ENCODE measurements around the gene MBIP.

The MBIP gene

DNA sequence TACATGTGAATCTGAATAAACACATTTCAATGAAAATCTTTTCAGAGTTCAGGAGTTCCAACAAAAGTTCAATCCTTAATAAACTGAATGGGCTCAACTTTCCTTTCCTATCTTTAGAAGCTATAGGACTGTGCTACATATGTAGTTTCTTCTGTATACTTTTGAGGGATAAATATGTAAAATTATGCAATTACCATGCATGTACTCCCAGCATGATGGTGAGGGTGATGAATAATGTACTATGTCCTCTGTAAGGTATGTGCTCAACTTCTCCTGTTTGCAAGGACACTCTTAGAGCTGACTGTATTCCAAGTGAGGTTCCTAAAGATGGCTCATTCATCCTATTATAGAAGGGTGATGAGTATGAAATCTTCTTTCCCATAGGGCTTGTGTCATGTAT is 15.5 kb downstream of the MBIP start (continued):
- TF ChIP-seq ZNF777 (tag by site-specific recombination; IDR thresholded peaks at IDR 0.05; ENCODE audit: borderline replicate concordance) (no peak), ZNF830 (tag by site-specific recombination; IDR thresholded peaks at IDR 0.05; ENCODE audit: low read depth) (no peak), ZNF239 (tag by site-specific recombination; IDR thresholded peaks at IDR 0.05) (no peak)
- TF ChIP-seq, protein P1, sequence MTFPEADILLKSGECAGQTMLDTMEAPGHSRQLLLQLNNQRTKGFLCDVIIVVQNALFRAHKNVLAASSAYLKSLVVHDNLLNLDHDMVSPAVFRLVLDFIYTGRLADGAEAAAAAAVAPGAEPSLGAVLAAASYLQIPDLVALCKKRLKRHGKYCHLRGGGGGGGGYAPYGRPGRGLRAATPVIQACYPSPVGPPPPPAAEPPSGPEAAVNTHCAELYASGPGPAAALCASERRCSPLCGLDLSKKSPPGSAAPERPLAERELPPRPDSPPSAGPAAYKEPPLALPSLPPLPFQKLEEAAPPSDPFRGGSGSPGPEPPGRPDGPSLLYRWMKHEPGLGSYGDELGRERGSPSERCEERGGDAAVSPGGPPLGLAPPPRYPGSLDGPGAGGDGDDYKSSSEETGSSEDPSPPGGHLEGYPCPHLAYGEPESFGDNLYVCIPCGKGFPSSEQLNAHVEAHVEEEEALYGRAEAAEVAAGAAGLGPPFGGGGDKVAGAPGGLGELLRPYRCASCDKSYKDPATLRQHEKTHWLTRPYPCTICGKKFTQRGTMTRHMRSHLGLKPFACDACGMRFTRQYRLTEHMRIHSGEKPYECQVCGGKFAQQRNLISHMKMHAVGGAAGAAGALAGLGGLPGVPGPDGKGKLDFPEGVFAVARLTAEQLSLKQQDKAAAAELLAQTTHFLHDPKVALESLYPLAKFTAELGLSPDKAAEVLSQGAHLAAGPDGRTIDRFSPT (tag by site-specific recombination; IDR thresholded peaks at IDR 0.05): no peak

DNA sequence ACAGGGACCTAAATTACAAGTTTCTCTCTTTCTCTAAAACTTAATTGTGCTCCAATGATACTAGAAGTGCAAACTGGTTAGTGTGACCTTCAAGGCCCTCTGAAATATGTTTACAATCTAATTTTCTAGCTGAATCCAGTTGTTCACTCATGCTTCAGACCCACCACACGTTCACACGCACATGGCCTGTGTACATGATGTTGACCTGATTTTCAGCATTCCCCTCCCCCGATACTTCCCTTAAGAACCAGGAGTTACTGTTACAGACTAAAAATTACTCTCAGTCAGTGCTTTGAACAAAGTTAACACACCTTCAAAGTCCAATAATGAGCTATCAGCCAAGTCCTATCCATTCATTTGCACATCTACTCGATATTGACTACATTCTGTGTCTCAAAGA is 16.5 kb downstream of the MBIP start:
- ChIA-PET POLR2A (no interaction called here), CTCF (interaction anchor here (0.7 to 1.1 kb wide), 2 partner anchors 56 to 250 kb away, joined by 3 to 6 read pairs; no protein-coding TSS in a partner anchor)
- no peak overlapping the region for H3K4me3 ChIP-seq (ENCODE audit: low read depth, low read length)
- H3K27ac ChIP-seq (ENCODE audit: extremely low read depth, low read depth, low read length): no peak overlapping the region
- peaks cover 59 to 71% of the 10 kb centered on the region in 2 experiments for H3K36me3 ChIP-seq (ENCODE audit: control insufficient read depth in 2 of 2, insufficient read depth in 1 of 2, low read length in 2 of 2)
- H3K9me3 ChIP-seq (ENCODE audit: control insufficient read depth, insufficient read depth, low read depth, low read length): no peaks in the 10 kb centered on the region
- H3K4me1 ChIP-seq (ENCODE audit: control insufficient read depth, insufficient read depth, low read length): no peaks in the 10 kb centered on the region
- TF ChIP-seq ZNF629 (tag by site-specific recombination; IDR thresholded peaks at IDR 0.05) (no peak), ZNF560 (tag by site-specific recombination; IDR thresholded peaks at IDR 0.05; ENCODE audit: borderline replicate concordance) (no peak), GLI2 (tag by site-specific recombination; IDR thresholded peaks at IDR 0.05; ENCODE audit: borderline replicate concordance, low read depth) (no peak), ZBTB1 (tag by site-specific recombination; IDR thresholded peaks at IDR 0.05) (no peak), ZNF302 (tag by site-specific recombination; IDR thresholded peaks at IDR 0.05; ENCODE audit: low read depth) (no peak), ZNF664 (tag by site-specific recombination; IDR thresholded peaks at IDR 0.05) (no peak), ZSCAN30 (tag by site-specific recombination; IDR thresholded peaks at IDR 0.05) (no peak), HOXC10 (CRISPR knock-in tag; IDR thresholded peaks at IDR 0.05) (no peak), ZNF596 (tag by site-specific recombination; IDR thresholded peaks at IDR 0.05) (no peak), ZNF221 (tag by site-specific recombination; IDR thresholded peaks at IDR 0.05; ENCODE audit: borderline replicate concordance) (no peak), ZNF76 (tag by site-specific recombination; IDR thresholded peaks at IDR 0.05; ENCODE audit: borderline replicate concordance, low read depth) (no peak), RBAK (tag by site-specific recombination; IDR thresholded peaks at IDR 0.05) (no peak)
- TF ChIP-seq, protein P2, sequence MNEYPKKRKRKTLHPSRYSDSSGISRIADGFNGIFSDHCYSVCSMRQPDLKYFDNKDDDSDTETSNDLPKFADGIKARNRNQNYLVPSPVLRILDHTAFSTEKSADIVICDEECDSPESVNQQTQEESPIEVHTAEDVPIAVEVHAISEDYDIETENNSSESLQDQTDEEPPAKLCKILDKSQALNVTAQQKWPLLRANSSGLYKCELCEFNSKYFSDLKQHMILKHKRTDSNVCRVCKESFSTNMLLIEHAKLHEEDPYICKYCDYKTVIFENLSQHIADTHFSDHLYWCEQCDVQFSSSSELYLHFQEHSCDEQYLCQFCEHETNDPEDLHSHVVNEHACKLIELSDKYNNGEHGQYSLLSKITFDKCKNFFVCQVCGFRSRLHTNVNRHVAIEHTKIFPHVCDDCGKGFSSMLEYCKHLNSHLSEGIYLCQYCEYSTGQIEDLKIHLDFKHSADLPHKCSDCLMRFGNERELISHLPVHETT (tag by site-specific recombination; IDR thresholded peaks at IDR 0.05): no peak
- TF ChIP-seq, protein P3, sequence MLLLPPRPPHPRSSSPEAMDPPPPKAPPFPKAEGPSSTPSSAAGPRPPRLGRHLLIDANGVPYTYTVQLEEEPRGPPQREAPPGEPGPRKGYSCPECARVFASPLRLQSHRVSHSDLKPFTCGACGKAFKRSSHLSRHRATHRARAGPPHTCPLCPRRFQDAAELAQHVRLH (tag by site-specific recombination; IDR thresholded peaks at IDR 0.05): no peak
- TF ChIP-seq, protein P4, sequence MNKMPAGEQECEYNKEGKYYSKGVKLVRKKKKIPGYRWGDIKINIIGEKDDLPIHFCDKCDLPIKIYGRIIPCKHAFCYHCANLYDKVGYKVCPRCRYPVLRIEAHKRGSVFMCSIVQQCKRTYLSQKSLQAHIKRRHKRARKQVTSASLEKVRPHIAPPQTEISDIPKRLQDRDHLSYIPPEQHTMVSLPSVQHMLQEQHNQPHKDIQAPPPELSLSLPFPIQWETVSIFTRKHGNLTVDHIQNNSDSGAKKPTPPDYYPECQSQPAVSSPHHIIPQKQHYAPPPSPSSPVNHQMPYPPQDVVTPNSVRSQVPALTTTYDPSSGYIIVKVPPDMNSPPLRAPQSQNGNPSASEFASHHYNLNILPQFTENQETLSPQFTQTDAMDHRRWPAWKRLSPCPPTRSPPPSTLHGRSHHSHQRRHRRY (tag by site-specific recombination; IDR thresholded peaks at IDR 0.05): no peak
- TF ChIP-seq, protein P5, sequence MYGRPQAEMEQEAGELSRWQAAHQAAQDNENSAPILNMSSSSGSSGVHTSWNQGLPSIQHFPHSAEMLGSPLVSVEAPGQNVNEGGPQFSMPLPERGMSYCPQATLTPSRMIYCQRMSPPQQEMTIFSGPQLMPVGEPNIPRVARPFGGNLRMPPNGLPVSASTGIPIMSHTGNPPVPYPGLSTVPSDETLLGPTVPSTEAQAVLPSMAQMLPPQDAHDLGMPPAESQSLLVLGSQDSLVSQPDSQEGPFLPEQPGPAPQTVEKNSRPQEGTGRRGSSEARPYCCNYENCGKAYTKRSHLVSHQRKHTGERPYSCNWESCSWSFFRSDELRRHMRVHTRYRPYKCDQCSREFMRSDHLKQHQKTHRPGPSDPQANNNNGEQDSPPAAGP (tag by site-specific recombination; IDR thresholded peaks at IDR 0.05): no peak
